Activated CD4-positive, alpha-beta T cell treated with anti-CD3 and anti-CD28 coated beads, Interleukin-10, Interleukin-2, amounts not matched to agents 100 ng/mL and 50 ng/mL, durations not matched to agents 16 hours and 8 hours (primary cell): ENCODE results near the gene RBPMS2.
"Not testable (repeated sequence)": the region's sequence is repeated elsewhere in the genome, so short reads cannot be mapped to it uniquely, and the experiment has no call there.

Experiments
- DNase-seq: peaks from one replicate; pipeline ENCODE4 v3.0.0-alpha.2; 2020

The RBPMS2 gene

DNA sequence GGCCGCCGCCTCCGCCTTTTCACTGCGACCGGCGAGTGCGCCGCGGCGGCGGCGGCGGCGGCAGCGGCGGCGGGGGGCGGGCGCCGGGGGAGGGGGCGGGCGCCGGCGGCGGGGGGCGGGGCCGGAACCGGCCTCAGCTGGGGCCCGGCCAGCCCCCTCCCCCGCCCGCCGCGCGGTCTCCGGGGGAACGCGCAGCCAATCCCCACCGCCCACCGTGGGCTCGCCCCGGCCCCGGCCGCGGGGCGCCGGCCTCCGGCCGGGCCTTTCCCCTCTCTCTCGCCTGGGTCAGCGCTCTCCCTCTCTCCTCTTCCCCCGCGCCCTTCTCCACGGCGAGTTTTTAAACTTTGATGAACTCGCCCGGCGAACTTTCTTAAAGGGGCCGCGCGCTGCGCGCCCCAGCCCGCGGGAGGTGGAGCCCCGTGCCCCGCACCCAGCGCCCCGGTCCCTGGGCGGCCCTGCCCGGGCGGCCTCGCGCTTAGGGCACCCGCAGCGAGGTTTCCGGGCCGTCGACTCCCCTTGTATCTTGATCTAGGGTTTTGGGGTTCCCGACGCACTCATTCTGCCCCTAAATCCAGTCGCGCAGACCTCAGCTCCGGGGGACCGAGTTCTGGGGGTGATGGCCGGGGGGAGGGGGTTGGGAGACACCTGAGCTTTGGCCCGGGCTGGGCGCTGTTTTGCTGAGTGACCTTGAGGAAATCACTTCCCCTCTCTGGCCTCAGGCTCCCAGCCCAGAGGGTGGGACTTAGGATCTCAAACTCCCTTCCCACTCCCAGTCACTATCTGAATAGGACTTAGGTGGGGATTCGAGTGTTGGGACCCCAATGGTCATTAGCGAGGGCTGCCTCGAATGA is at the start of gene RBPMS2:
TSS of gene RBPMS2 (minus strand) at position 39 of the 851 bp plus-strand sequence. CDS start 270 bp downstream, outside the sequence.
- no peak for DNase-seq

- DNase-seq: no peak
Observed at GRCh38 chr15:64824929-64825430, 49.6 kb upstream of the RBPMS2 start.

- DNase-seq: no peak
Observed at GRCh38 chr15:64816452-64816851, 41.1 kb upstream of the RBPMS2 start.

DNA sequence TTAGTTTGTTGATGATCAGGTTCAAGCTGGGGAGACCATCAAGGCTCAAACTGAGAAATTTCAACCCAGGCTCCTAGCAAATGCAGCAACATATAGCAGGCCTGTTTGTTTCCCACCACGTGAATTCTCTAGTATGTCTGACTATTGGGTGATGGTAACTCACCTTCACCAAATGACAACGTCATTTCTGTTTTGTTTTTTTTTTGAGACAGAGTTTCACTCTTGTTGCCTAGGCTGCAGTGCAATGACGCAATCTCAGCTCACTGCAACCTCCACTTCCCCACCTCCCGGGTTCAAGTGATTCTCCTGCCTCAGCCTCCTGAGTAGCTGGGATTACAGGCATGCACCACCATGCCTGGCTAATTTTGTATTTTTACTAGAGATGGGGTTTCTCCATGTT is 39.6 kb upstream of the RBPMS2 start:
- peak; percentile 23 for DNase-seq

DNA sequence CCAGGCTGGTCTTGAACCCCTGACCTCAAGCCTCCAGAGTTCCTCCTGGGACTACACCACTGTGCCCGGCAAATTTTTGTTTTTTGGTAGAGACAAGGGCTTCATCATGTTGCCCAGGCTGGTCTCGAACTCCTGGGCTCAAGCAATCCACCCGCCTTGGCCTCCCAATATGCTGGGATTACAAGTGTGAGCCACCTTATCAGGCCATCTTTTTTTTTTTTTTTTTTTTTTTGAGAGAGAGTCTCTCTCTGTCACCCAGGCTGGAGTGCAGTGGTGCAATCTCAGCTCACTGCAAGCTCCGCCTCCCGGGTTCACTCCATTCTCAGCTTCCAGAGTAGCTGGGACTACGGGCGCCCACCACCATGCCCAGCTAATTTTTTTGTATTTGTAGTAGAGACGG is 38.9 kb upstream of the RBPMS2 start:
- DNase-seq: not testable (repeated sequence)

GRCh38 chr15:64813075-64813474 is 37.7 kb upstream of the RBPMS2 start:
- no peak for DNase-seq

DNA sequence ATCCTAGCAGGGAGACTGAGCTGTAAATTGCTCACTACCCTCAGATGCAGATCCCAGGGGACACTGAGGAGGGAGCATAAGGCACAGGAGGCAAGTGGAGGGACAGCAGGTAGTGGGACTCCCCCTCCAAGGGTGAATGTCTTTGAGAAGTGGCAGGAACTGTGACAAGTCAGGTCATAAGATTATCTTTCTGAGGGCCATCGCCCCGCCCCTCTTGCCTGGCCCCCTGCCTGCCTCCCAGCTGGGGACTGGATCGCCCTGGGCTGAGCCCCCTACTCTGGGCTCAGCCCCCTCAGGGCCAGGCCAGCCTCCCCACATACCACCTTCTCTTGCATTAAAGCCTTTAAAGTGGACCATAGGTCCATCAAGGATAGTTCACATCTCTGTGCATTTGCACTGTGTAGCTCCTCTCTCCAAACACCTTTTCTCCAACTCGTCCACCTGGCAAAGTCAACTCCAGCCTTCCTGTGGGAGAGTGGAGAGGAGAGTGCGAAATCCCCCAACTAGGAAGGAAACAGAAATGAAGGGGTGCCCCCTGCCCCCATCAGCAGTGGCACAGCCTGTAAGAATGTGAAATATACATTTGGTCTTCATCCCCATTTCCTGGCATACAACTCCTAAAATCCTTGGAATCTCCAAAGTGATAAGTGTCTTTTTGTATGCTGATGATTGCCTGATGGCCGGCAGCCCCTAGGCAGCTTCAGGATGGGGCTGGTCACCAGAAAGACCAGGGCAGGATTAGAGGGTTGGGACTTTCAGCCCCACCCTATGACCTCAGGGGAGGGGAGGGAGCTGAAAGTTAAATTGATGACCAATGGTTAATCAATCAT is 35.3 kb upstream of the RBPMS2 start:
- DNase-seq: no peak

DNA sequence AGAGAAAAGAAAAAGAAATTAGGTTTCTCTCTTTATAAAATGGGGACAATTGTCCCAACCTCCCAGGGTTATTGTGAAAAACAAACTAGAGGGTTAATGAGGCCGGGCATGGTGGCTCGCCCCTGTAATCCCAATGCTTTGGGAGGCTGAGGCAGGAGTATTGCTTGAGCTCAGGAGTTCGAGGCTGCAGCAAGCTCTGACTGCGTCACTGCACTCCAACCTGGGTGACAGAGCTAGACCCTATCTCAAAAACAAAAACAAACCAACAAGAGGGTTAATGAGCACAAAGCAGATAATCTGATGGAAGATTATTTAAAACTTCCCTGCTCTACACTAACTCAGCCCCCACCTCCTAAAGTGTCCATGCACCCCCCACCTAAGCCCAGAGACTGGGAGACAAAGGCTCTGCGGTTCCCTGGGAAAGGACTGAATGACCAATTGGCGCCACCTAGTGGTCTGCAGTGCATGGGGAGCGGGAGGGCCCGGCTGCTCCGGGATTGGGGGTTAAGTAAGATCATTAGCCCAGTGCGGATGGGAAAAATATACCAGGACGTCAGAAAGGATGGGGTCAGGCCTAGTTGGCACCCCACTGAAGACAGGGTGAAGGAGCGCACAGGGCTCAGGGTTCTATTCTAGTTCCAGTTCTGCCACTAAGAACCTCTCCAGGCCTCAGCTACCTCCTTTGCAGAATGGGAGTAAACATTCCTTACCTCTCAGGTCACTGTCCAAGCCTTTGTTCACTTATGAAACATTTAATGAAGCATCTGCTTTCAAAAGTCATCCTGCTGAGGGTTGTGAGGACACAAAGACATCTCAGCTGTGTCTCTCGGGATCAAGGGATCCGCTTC is 34.5 kb upstream of the RBPMS2 start:
- peak; percentile 72 for DNase-seq

GRCh38 chr15:64808785-64809453 is 33.5 kb upstream of the RBPMS2 start:
- DNase-seq: no peak

GRCh38 chr15:64807751-64808222 is 32.4 kb upstream of the RBPMS2 start:
- DNase-seq: no peak

DNA sequence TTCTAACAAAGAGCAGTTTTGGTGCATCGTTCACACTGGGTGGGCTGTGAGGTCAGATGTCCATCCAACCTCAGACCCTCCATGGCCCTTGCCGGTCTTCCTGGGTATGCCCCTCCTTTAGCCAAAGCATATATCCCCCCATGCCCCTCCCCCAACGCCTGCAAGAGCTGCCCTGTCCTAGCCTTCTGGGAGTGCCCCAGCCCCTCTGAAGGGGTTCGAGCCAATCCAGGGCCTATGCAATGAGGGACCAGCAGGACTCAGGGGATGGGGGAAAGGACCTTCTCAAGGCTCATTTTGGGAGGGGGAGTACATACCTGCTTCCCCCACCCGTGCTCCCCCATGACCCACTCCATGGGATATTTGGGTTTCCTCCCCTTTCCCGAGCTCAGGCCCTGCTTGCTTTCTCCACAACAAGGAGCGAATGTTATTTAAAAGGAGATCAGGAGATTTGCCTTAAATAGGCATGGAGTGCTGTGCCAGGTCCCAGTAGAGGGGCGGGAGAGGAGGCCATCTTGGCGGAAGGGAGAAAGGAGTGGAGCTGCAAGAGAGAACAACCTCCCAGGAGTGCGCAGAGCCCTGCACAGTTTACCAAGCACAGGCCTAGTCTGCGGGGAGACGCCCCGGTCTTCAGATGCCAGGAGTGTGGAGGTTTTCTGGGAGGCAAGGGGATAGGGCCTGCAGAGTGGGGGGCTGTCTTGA is 31.8 kb upstream of the RBPMS2 start:
- no peak for DNase-seq

- no peak for DNase-seq
Observed at GRCh38 chr15:64806509-64806908, 31.1 kb upstream of the RBPMS2 start.

DNA sequence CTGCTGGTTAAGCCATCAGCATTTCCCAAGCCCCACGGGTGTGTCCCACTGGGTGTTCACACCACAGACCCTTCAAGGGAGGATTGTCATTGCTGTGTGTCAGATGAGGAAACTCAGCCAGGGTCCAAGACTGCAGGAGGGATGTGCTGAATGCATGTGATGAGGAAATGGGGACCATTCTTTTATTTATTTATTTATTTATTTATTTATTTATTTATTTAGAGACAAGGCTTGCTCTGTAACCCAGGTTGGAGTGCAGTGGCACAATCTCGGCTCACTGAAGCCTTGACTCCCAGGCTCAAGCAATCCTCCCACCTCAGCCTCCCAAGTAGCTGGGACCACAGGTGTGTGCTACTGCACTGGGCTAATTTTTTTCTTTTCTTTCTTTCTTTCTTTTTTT is 29.2 kb upstream of the RBPMS2 start:
- no peak for DNase-seq

DNA sequence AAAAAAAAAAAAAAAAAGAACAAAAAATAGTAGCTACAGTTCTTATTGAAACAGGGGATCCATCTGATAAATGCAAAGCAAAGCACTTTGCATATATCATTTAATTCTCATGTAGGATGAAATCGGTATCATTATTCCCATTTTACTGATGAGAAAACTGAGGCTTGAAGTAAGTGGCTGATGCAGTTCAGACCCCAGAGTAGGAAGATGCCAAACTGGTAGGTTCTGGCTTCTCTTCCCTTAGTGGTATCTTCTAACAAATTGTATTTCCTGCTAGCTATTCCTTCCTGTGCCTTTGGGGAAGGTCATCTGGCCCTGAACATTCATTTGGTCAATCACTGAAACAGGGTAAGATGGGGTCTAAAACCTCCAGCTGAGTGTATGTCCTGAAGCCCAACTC is 28.1 kb upstream of the RBPMS2 start:
- DNase-seq: no peak

DNA sequence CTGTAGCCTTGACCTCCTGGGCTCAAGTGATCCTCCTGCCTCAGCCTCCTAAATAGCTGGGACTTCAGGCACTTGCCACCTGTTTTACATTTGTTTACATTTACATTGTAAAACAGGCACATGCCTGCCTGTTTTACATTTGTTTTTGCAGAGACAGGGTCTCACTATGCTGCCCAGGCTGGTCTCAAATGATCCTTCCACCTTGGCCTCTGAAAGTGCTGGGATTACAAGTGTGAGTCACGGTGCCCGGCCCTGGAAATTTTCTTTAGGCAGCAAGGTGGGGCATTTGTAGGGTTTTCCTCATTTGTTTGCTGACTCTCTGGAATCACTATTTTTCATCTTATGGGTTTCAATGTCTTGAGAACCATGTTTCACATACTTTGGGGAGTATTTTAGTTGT is 25.1 kb upstream of the RBPMS2 start:
- DNase-seq: no peak

GRCh38 chr15:64798905-64799304 is 23.5 kb upstream of the RBPMS2 start:
- not testable (repeated sequence) for DNase-seq

DNA sequence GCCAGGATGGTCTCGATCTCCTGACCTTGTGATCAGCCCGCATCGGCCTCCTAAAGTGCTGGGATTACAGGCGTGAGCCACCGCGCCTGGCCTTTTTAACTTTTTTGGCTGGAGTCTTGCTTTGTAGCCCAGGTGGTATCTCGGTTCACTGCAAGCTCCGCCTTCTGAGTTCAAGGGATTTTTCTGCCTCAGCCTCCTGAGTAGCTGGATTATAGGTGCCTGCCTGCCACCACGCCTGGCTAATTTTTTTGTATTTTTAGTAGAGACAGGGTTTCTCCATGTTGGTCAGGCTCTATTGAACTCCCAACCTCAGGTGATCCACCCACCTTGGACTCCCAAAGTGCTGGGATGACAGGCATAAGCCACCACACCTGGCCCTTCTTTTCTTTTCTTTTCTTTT is 20.5 kb upstream of the RBPMS2 start:
- not testable (repeated sequence) for DNase-seq

- not testable (repeated sequence) for DNase-seq
Observed at GRCh38 chr15:64795299-64795698, 19.9 kb upstream of the RBPMS2 start.

DNA sequence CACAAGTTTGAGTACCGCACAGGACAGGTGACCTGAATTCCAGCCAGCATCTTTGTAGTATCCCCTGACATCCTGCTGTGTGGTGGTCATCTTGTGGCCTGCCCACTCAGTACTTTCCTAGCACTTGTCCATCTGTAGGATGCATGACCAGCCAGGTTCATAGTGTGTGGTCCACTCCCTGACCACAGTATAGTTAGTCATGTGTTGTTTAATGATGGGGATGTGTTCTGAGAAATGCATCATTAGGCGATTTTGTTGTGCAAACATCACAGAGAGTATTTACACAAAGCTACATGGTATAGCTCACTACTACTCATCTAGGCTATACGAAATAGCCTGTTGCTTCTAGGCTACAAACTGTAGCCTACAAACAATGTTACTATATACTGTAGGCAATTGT is 16.9 kb upstream of the RBPMS2 start:
- no peak for DNase-seq

GRCh38 chr15:64791401-64791800 is 16.0 kb upstream of the RBPMS2 start:
- DNase-seq: no peak

DNA sequence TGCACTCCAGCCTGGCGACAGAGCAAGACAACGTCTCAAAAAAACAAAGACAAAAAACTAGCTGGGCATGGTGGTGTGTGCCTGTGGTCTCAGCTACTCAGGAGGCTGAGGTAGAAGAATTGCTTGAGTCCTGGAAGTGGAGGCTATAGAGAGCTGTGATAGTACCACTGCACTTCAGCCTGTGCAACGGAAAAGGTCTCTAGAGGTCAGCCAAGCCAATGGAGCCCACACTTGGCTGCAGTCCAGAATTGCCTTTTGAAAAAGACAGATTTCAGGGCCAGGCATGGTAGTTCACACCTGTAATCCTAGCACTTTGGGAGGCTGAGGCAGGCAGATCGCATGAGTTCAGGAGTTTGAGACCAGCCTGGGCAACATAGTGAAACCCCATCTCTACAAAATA is 8.4 kb upstream of the RBPMS2 start:
- no peak for DNase-seq
